ENCODE data around the gene HSBP1L1.
A peak's percentile ranks its signal among the peaks of the same experiment; 100 is the strongest.

HSBP1L1 gene

DNA sequence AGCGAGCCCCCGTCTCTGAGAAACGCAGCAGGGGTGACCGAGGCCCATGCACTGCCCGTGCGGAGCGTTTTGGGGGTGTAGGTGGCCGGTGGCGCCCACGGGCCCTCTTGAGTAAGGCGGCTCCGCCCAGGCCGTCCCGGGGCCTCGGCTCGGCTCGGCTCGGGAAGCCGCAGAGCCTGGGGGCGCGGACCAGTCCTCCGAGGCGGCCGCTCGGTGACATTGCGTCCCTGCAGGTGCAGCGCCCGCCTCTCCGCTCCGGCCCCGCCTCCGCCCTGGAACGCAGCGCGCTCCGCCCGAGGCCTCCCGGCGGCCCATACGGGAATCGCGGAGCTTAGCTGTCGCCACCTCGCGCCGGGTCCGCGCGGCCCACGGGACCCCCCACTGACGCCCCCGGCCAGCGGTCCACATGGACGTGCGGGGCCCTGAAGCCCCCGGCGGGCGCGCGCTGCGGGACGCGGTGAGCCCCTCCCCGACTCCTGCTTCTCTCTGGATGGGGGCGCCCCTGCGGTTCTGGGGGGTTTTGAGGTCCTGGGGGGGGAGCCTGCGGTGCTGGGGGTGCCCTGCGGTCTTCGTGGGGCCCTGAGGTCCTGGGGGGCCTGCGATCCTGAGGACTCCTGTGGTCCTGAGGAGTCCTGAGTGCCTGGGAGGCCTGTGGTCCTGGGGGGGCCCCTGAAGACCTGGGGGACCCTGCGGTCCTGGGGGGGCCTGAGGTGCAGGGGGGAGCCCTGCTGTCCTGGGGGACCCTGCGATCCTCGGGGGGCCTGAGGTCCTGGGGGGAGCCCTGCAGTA is at the start of gene HSBP1L1:
Gene HSBP1L1 (plus strand): TSS at position 314 of the 789 bp plus-strand sequence. CDS start 93 bp downstream, at position 407.
- DNase-seq, result no peak

DNA sequence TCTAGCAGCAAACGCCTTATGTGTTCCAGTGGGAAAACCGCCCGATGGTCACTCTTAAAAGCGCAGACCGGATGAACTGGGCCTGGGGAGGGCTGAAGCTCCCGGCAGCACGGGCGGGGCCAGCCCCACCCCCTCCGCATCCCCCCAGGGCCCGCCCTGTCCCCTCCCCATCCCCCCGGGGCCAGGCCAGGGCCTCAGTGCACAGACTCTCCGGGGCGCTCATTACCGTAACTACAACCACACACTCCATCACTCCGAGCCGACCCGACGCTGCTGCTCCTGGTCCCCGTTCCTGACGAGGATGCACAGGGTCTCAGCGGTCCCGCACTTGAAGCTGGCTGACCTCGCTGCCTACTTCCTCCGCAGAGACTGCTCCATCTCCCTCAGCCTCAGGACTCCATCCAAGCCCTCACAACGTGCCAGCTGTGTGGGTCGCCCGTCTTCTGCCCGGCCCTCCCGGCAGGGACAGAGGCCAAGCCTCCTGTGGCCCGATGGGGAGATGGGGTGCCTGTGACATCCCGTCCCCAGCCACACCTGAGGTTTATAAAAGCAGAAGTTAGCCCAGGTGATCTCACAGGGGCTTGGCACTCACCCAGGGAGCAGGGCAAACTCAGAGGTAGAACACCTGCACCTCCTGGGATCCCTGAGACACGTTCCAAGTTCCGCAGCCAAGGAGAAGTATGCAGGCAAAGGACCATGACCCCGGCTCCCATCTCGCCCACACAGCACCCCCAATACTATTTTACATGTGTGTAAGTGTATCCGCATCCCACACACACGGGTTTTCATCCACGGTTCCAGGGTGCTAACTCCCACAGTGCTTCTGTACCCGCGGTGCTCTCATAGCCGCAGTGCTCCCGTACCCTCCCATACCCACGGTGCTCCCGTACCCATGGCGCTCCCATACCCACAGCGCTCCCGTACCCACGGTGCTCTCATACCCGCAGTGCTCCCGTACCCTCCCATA is 49.0 kb upstream of the HSBP1L1 start:
- DNase-seq, result no peak

DNA sequence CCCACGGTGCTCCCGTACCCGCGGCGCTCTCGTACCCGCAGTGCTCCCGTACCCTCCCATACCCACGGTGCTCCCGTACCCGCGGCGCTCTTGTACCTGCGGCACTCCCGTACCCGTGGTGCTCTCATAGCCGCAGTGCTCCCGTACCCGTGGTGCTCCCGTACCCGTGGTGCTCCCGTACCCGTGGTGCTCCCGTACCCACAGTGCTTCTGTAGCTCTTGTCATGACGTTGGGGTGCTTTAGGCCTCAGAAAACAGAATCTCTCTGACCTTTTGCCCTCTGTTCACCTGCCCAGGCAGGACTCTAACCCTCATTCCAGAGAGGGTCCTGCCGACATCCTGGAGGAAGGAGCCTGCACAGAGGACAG is 48.3 kb upstream of the HSBP1L1 start:
- DNase-seq, result no peak

DNA sequence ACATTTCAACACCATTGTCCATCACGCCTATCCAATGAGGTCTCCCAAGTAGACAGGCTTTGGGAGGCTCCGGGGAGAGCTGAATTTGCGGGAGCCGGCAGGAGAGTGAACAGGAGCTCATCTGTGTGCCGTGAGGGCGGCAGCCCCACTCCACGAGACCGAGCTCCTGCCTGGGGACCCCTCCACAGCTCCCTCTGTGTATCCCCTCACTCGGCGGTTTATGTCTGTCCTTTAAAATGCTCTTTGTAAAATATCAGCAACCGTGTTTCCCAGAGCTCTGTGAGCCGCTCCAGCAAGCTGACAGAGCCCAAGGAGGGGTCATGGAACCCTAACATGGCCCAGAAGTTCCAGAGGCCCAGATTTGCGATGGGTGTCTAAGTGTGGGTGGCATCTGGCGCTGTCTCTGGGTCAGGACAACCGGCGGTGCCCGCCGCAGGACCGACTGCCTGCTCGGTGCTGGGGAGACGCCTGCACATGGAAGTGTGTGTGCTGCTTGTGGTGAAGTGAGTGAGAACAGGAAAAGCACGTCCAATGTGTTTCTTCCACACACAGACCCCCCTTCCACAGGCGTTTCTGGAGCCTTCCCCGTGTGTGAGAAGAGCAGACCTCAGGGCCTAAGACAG is 47.8 kb upstream of the HSBP1L1 start:
- DNase-seq, result no peak

DNA sequence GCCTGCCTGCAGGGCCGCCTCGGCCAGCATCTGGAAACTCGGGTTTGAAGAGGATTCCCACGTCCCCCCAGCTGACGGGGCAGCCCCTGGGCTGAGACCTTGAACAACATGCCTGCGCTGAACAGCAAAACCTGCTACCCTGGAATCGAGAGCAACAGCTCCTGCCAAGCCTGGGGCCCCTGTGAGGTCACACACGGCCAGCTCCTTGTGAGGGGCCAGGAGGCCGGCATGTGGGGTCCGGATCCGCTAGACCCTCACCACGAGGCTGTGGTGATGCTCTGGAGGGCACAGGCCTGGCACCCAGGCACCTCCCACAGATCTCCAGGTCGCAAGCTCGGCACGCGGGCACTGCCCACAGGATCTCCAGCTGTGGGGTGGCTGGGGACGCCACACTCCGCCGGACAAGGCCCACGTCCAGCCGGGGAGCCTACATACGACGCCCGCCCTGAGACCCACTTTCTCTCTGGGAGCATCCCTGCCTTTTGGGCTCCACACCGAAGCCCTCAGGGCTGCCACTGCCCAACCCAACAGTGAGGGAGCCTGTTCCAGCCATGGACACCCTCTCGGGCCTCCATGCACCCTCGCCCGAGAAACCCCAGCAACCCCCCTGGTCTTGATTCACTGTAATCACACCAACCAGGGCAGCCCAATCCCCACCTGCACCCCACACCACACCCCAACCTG is 47.1 kb upstream of the HSBP1L1 start:
- no peak for DNase-seq

DNA sequence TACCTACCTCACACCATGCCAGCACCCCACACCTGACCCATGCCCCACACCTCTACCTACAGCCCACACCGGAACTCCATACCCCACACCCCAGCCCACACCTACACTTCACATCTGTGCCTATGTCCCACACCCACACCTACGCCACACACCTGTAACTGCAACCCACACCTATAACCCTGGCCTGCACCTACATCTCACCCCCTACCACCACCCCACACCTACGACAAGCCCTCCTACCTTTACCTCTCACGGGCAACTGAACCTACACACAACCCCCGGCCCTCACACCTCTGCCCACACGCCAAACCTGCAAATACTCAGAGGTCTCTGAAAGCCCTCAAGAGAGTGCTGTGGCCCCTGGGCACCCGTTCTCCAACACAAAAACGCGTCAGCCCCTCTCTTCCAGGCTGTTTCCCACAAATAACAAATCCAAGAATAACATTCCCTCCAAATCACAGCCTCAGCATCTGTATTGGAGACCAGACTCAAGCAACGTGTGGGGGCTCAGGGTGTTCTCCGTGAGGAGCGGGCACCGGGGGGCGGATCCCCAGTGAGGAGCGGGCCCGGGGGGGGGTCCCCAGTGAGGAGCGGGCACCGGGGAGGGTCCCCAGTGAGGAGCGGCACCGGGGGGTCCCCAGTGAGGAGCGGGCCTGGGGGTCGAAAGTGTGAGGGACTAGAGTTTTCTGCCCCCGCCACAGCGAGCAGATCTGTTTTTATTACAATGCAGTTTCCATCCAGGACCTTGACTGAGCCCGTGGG is 46.4 kb upstream of the HSBP1L1 start:
- no peak for DNase-seq

DNA sequence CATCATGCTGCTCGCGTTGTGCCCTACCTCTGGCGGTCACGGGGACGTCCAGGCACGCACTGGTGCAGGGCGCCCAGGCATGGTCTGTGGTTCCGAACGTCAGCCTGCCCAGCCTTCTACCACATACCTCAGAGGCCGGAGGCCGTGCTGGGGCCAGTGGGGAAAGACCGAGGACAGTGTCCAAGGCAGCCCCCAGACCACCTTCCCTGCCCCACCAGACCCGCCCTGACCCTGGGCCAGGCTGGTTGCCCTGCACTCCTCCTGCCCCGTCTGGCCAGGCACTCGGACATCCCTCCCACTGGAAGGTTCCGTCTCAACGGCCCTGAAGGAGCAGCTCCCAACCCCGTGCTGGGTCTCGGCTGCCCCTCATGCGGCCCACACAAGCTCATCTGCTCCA is 45.8 kb upstream of the HSBP1L1 start:
- DNase-seq, result no peak

DNA sequence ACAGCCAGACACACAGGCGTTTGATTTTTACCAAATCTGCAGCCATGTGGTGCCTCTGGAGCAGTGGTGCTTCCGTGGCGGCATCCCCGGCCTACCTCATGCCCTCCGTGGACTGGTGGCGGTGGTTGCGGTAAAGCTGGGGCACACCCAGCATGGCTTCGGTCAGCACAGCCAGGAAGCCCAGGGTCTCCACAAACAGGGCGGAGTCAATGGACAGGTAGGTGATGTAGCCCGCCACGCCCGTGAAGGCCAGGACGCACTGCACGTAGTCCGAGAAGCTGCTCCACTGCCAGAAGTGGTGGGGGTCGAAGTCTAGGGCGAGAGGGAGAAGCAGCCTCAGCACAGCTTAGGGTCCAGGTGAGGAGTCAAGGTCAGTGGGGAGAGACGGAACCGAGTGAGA is 45.4 kb upstream of the HSBP1L1 start:
- DNase-seq, result no peak

DNA sequence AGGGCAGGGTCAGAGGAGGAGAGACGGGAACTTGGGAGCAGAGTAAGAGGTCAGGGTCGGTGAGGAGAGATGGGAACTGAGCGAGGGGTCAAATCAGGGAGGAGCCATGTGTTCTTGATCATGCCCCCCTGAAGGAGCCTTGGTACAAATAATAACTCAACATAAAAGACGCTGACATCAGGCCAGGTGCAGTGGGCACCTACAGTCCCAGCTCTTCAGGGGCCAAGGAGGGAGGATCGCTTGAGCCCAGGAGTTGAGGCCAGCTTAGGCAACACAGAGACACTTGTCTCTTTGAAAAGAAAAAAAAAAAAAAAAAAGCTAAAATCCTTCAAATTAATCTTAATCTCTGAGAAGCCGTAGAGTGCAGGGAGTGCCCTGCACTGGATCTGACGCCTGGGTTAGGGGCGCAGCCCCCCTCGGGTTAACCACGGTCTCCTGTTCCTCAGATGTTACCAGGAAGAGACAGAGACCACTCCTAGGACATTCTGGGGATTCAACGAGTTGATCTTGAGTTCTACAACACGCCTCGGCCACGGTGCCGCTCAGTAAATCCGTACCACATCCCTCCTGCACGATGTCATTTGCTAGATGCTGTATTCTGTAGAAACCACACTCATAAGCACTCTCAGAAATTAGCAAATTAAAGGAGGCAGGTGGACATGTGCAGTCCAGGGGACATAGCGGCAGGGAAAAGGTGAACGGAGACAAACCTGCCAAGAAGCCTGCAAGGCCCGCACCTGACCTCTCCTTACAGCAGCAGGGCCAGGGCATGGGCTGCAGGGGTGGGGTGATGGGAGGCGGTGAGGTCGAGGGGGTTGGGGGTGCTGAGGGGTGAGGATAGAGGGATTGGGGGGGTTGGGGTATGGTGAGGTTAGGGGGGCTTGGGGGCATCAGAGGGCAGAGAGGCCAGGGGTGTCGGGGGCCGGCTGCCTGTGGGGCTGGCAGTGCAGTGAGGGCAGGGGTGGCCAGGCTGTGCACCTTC is 42.2 kb upstream of the HSBP1L1 start:
- no peak for DNase-seq

DNA sequence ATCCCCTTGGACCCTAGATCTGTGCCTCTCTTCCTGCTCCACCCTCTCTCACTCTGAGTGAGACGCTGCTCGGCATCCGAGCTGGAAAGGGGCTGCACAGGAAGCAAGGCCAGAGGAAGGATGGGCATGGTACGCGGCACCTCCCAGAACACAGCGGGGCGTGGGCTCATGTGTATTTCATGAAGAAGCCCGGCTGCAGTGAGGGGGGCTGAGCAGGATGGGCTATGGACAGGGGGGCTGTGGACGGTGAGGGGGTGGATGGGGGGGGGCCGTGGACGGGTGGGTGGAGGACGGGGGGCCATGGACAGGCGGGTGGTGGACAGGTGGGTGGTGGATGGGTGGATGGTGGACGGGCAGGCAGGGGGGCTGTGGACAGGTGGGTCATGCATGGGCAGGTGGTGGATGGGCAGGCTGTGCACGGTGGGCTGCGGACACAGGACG is 41.5 kb upstream of the HSBP1L1 start:
- no peak for DNase-seq

DNA sequence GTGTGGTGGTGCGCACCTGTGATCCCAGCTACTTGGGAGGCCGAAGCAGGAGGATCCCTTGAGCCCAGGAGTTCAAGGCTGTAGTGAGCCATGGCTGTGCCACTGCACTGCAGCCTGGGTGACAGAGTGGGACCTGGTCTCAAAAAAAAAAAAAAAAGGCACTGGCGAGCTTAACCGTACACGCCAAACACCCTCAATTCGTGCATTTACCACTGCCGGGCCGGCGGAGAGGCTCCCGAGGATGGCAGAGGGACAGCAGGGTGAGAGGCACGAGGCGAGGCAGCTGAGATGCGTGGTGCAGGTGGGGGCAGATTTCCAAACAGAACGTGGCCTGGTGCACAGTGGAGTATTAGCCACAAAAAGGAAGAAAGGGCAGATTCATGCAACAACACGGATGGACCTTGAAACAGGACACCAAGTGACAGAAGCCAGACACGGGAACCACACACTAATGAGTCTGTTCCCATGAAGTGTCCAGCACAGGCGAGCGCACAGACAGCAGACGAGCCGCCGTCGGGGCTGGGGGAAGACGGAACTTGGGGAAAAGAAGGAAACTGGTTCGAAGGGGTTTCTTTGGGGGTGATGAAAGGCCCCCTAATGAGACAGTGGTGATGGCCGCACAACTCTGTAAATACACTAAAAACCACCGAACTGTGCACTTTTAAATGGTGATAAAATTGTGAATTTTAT is 40.4 kb upstream of the HSBP1L1 start:
- no peak for DNase-seq

DNA sequence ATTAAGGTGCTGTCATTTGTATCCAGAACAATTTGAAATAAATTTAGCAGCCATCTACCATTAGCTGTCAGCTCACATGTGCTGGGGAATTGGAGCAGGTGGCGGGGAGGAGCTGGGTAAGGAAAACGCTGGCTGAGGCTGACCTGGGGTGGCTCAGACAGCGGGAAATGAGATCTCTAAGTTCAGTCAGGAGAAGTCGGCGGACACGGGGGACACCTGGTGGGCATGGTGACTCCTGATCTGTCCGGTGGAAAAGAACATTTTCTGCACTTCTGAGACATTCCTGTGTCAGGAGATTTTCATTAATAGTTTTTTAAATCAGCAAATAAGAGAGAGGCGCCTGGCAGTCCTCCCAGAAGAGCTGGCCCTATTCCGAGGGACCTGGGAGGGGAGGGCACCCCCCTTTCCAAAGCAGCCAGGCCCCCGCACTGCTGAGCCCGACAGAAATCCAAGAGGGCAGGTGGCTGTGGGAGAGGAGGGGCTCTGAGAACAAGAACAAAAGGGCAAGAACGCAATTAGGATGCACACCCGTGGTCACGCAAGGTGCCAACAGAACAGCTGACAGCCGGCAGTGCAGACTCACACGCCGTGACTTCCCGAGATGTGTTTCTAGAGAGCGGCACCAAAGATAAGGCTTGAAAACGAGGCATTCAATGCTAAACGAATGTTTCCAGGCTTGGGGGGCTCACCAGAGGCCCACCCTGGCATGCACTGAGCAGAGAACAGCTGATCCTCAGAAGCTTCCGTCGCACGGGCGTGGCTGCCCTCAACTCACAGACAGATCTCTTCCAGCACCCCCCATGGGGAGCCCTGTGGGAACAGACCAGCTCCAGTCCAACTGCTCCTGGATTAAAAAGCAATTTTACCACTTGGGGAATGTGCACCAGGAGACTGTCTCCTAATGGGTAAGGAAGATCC is 39.4 kb upstream of the HSBP1L1 start:
- peak; percentile 89 for DNase-seq

DNA sequence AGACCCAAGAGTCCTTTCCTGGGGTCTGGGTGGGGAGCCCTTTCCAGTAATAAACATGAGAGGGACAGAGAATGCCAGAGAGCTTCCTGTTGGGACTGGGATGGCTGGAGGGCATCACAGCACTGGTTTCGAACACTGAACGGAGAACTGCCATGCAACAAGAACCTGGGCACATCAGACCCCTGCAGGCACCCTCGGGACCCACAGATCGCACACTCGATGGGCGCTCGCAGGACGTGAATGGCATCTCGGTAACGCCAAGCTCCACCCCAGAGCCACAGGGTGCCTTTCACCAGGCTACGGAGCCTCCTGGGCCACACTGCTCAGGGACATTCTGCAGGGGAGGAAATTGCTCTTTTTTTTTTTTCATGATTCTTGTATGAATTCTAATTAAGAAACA is 38.1 kb upstream of the HSBP1L1 start:
- no peak for DNase-seq

DNA sequence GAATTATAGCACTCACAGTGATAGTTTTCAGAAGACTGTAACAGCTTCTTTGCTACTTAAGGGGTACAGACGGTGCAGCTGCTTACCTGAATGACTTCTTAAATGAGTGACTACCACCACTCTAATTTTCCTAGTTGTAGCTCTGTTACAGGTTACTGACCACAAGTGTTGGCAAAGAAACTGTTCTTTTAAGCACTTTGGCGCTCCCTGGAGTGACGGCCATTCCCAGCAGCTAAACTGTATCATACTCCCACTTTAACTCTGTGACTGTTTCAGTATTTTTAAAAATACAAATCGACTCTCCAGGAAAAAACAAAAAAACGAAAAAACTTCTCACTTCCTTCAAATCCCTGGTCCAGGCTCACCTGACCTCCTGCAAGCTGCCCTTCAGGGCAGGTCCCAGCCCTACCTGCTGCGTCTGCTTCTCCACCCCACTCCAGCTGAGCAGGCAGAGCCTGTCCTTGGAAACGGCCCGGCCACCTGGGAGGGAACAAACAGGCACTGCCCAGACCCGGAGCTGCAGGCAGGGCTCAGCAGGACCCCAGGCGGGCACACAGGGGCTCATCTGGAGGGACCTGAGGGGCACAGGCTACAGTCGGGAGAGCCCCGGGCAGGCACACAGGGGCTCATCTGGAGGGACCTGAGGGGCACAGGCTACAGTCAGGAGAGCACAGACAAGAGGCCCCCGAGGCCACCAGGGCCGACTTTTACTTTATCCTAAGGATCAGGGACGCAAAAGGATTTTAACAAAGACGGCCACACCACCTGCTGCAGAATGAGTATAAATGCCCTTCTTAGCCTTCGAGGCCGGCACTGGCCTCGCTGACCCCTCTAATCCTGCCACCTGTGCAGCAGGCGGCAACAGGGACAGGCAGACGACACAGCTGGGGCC is 37.5 kb upstream of the HSBP1L1 start:
- DNase-seq, result no peak

DNA sequence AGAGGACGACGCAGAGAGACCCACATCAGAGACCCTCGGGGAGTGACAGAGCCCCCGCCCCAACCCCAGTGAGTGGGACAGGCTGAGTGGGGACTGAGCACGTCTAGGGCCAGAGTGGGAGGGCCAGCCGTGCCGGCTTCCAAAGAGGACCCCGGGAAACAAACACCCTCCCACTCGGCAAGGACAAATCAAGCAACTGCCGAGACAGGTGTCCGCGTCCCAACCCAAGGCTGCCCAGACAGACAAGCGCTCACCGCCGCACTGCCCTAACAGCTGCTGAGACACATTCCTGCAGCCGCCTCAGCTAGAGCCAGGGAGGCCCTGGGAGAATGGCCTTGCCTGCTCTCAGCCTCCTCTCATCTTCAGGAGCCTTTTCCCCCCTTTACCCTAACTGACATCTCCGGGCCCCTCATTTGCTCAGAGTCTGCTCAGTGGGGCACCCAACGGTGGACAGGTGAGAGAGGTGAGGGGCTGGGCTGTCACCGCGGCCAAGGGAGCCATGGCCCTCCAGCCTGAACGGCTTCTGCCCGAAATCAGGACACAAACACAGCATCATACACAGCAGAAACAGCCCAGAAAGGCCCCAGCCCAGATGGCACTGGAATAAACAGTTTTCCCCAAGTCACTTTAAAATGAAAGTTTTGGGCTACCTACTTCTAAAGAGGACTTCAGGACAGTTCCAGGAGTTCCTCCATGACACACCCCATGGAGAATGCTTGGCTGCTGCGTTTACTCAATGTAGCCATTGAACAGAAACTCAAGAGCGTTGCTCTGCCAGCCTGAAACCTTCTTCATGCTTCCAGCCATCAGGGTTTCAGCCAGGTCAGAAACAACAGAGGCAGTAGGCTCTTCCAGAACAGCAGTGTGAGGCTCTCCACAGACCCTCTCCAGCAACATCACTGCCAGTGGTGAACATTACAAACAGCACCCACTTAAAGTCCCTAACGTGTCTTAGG is 36.6 kb upstream of the HSBP1L1 start:
- no peak for DNase-seq

DNA sequence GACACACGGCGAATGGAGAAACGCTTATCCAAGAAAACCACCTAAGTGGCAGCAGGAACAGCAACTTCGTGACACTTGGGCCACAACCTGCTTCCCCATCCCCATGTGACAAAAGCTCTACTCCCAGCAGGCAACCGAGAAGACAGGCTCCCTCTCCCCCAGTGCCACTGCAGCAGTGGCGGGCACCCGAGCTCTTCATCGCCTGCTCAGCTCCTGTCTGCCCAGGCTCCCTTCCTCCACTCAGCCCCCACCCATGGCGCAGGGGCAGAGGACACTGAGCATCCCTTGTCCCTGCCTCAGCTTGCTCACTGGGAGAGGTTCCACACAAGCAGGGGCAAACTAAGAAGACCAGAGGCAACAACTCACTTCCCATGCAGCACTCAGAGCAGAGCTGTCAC is 35.9 kb upstream of the HSBP1L1 start:
- DNase-seq, result no peak
